Fibroblast of villous mesenchyme (primary cell): ENCODE measurements around the gene LHFPL5. TPM values are rescaled to one million over a fixed set of nuclear protein-coding genes. Genes with fewer than 3 reads are reported as not detected.

Experiments used
- DNase-seq: peaks from one replicate; pipeline ENCODE4 v3.0.0-alpha.2; 2010; ENCODE audit warnings: low read depth
- H3K4me3 ChIP-seq: 2 replicates; pipeline ENCODE4 v1.5.1; 2011; ENCODE audit warnings: low read depth, mild to moderate bottlenecking, low read length
- total RNA-seq: library from RNA; depleted of rRNA; stranded (reverse); fragments of >200 nt; gene quantifications from 2 replicates; pipeline ENCODE4 v1.2.3, GENCODE V29; 2012
- TF ChIP-seq, protein P1 (sequence below): IDR thresholded peaks from 2 replicates; pipeline ENCODE4 v1.5.1; 2012; ENCODE audit warnings: low read depth, mild to moderate bottlenecking, low read length; ENCODE audit not compliant: insufficient read depth

LHFPL5 gene
- total RNA-seq, 1 donor, result not detected

DNA sequence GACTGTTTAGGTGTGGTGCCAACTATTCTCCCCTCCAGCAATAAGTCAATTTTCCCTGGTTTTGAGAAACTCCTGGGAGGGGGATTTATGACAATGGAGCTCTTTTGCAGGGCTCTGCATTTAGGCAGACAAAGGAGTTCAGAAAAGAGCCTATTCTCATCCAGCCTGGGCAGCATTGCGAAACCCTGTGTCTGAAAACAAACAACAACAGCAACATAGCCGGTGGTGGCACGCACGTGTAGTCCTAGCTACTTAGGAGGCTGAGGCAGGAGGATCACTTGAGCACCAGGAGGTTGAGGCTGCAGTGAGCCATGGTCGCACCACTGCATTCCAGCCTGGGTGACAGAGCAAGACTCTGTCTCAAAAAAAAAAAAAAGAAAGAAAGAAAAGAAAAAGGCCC, 14.5 kb upstream of the LHFPL5 start:
- no peak for DNase-seq

DNA sequence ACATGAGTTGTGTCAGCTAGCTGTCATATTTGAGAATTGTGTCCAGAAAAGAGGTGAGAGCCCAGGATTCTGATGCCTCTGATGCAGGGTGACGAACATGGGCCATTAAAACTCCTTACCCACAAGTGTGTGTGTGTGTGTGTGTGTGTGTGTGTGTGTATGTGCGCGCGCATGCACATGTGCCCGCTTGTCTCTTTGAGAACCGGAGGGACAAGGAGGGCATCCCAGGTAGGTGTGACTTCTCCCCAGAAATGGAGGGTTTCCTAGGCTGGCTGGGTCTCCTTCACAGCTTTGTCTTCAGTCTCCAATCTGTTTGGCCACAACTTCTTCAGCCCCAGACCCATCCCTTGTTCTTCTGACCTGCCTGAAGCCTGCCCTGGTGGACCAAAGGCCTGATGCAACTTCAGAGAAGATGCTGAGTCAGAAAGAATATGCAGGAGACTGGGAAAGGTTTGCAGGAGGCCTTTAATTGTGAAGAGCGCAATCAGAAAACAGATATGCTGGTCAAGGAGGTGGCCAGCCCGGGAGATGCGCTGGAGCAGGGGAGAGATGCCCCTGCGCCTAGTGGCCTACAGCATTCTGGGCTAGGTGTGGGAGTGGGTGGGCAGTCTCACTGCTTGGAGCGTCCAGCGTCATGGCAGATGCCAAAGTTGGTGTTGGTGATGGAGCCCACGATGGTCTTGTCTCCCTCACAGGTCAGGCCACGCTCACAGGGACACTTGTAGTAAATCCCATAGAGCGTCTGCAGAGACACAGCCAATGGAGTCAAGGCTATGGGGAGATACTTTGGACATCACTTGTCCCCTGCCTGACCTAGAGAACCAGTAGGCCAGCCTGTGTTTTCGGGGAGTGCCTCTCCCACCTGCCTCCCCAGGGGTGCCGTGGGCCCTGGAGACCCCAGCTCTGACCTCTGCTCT, 10.4 kb upstream of the LHFPL5 start:
- TF ChIP-seq, protein P1, sequence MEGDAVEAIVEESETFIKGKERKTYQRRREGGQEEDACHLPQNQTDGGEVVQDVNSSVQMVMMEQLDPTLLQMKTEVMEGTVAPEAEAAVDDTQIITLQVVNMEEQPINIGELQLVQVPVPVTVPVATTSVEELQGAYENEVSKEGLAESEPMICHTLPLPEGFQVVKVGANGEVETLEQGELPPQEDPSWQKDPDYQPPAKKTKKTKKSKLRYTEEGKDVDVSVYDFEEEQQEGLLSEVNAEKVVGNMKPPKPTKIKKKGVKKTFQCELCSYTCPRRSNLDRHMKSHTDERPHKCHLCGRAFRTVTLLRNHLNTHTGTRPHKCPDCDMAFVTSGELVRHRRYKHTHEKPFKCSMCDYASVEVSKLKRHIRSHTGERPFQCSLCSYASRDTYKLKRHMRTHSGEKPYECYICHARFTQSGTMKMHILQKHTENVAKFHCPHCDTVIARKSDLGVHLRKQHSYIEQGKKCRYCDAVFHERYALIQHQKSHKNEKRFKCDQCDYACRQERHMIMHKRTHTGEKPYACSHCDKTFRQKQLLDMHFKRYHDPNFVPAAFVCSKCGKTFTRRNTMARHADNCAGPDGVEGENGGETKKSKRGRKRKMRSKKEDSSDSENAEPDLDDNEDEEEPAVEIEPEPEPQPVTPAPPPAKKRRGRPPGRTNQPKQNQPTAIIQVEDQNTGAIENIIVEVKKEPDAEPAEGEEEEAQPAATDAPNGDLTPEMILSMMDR, result no peak
- DNase-seq, result no peak
- no peak overlapping the region for H3K4me3 ChIP-seq

More for the DNA sequence above, 14.5 kb upstream of the LHFPL5 start:
- H3K4me3 ChIP-seq, result no peak overlapping the region
- TF ChIP-seq, protein P1, result no peak

DNA sequence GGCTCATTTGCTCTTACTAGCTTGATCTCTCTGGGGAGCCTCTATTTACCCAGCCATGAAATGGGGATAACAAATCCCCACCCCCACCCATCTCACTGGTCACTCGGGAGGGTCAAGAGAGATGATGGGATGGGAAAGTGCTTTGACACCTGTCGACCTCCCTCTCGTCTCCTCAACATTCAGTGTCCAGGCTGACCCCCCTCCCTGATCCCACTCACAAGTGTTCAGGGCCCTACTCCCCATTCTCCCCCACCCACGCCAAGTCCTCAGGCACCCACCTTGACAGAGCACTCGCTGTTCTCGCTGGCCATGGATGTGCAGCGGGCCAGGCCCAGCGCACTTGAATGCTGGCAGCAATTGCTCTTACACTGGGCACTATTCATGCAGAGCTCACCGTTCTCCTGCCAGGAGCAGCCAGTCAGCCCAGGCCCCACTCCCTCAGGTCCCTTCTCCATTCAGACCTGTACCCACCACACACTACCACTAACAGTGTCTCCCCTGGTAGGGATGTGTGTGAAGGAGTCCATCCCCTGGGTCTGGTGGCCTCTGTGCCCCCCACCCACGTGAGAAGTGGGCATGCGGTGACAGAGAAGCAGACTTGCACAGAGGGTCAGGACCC, 9.6 kb upstream of the LHFPL5 start:
- no peak for DNase-seq
- no peak overlapping the region for H3K4me3 ChIP-seq
- TF ChIP-seq, protein P1, result no peak

DNA sequence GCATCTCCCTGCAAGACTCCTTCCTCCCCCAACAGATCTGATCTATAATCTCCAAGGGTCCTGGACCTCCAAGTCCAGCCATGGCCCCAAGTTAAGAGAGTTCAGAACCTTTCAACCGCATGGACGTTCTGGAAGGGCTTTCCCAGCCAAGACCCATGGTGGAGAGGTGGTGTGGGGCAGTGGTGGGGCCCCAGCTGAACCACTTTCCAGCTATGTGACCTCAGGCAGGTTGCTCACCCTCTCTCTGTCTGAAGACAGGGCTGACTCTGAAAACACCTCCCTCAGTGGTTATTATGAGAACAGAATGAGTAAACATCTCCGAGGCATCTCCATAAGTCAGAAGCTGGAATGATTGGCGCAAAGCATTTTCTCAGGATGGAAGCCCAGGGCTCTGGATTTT, 8.9 kb upstream of the LHFPL5 start:
- no peak overlapping the region for H3K4me3 ChIP-seq
- TF ChIP-seq, protein P1, result no peak
- DNase-seq, result no peak

DNA sequence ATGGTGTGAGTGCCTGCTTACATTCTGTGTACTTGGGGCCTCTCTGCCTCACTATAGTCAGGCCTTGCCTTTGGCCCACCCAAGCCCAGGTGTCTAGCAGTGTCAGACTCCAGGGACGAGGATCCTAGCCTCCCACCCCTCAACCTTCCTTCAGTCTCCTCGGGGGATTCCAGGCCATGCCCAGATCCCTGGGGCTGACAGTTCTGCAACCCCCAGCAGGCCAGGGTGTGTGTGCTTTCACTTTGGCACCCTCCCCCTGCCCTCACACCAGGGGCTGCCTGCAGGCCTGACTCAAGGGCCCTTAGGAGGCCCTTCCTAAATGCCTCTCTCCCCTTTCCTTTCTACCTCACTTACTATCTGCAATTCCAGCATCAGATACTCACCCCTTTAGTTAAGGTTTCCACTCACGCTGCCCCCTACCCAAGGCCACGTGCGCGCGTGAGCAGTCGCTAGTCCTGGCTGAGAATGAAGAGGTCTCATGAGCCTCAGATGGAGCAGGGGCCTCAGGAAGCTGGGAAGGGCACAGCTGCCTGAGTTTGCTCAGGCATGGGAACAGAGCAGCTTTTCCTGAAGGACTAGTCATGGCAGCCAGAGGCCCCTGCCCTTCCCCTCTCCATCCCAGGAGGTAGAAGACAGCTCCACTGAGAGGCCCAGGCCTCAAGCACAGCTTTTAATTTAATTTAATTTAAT, 7.2 kb upstream of the LHFPL5 start:
- no peak overlapping the region for H3K4me3 ChIP-seq
- TF ChIP-seq, protein P1, result no peak
- no peak for DNase-seq

DNA sequence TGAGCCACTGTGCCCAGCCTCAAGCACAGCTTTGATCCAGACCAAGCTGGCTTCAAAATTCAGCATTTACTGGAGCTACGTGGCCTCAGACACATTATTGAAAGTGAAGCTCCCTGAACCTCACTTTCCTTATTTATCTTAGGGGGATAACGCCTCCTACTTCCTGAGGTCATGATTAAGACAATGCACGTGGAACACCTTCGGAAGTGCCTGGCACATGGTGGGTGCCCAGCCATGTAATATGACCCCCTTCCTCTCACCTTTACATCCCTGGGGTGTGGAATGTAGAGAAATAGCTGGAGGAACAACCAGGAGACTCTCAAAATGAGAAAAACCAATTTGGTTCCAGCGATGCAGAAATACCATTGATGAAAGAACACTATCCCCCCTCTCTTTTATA, 6.4 kb upstream of the LHFPL5 start:
- TF ChIP-seq, protein P1, result no peak
- DNase-seq, result no peak
- H3K4me3 ChIP-seq, result no peak overlapping the region
